Ovary (tissue), 9 donors: ENCODE data around the gene BEST3. TPM values are rescaled to one million over a fixed set of nuclear protein-coding genes. Genes with fewer than 3 reads are reported as not detected.

ENCODE experiments used
- DNase-seq, 5 donors: peaks; one replicate each; pipeline ENCODE4 v3.0.0-alpha.2; 2019 to 2020
- H3K27ac ChIP-seq, 2 donors: fragments of 200-600 bp; one replicate each; pipeline versions ENCODE4 v1.5.1 to v1.8.0; 2019 to 2022
- H3K27me3 ChIP-seq: fragments of 200-600 bp; one replicate; pipeline ENCODE4 v1.8.0; 2022
- H3K36me3 ChIP-seq: fragments of 200-600 bp; sonication (generic); one replicate; pipeline ENCODE4 v1.5.1; 2019
- H3K4me1 ChIP-seq: one replicate; pipeline ENCODE4 v1.8.1; 2013; ENCODE audit warnings: mild to moderate bottlenecking, moderate library complexity; ENCODE audit not compliant: insufficient read depth
- H3K4me3 ChIP-seq: fragments of 200-600 bp; sonication (generic); one replicate; pipeline ENCODE4 v1.5.1; 2017
- H3K9me3 ChIP-seq, 2 donors: fragments of 200-600 bp in 1 of 2; sonication (generic) in 1 of 2; one replicate each; pipeline versions ENCODE4 v1.5.1 to v1.8.1; 2013 to 2019; ENCODE audit warnings: mild to moderate bottlenecking in 1 of 2, moderate library complexity in 1 of 2
- EP300 ChIP-seq: sonication (generic); formaldehyde crosslinking; IDR thresholded peaks from one replicate; pipeline ENCODE4 v1.6.1; 2017; ENCODE audit warnings: antibody characterized with exemption
- POLR2A ChIP-seq: fragments of 450-650 bp; IDR thresholded peaks from one replicate; pipeline ENCODE4 v1.6.1; 2017; ENCODE audit warnings: antibody characterized with exemption, mild to moderate bottlenecking, moderate library complexity
- WGBS, 3 donors: extraction: QIAGEN DNeasy Blood & Tissue Kit in 1 of 3; methylation state at CpG; one replicate each; pipeline versions ENCODE4 v1.1.5 to v1.1.7; 2013 to 2017; 5-methylcytosine and 5-hydroxymethylcytosine counted together
- intact Hi-C, 4 donors: fragments of 100-400 bp; cut with DNase I; formaldehyde crosslinking; loops; one replicate each; pipeline versions ENCODE4 v1.11.0 to v1.15.1; 2022 to 2023
- polyA plus RNA-seq, 2 donors: library from polyadenylated mRNA; stranded (reverse); fragments of 200-250 nt in 1 of 2; fragments of 350-450 nt in 1 of 2; fragmentation: Illumina TruSeq in 1 of 2; extraction: RNeasy Lipid Tissue Mini Kit (QIAGEN cat#74804) in 1 of 2; gene quantifications; one replicate each; pipeline ENCODE4 v1.2.3, GENCODE V29; 2013 to 2014
- total RNA-seq, 7 donors: library from RNA; depleted of rRNA in 2 of 7; stranded (reverse); fragments of >200 nt in 2 of 7; fragmentation: NEBNext Ultra II Directional in 3 of 7; extraction: Animal tissue kit (Norgen Biotek cat#: 25700) in 3 of 7; gene quantifications; one replicate each; pipeline versions ENCODE4 v1.1.0 to v1.2.4, GENCODE V29; 2016 to 2023
- TF ChIP-seq, protein P1 (sequence below), 3 donors: fragments of 450-650 bp in 2 of 3; fragments of 200-600 bp in 1 of 3; IDR thresholded peaks; one replicate each; pipeline versions ENCODE4 v1.5.1 to v1.8.0; 2016 to 2022; ENCODE audit warnings: antibody characterized with exemption in 3 of 3, mild to moderate bottlenecking in 1 of 3
- donor health status: DM: no; HTN: no; CAD: no; lungs with moderate emphysema.
- donor health status: DM: no; HTN: no; CAD: no.
- donor health status: Bipolar disorder and iron deficiency.
- donor health status: DM: yes; HTN: yes; CAD: no.
- donor health status: DM: no; HTN: no; CAD: no.
- donor health status: DM: yes; HTN: yes; CAD: no.

Gene BEST3
- total and polyA plus RNA-seq, 9 donors: 0.10 TPM; not detected in 8

DNA sequence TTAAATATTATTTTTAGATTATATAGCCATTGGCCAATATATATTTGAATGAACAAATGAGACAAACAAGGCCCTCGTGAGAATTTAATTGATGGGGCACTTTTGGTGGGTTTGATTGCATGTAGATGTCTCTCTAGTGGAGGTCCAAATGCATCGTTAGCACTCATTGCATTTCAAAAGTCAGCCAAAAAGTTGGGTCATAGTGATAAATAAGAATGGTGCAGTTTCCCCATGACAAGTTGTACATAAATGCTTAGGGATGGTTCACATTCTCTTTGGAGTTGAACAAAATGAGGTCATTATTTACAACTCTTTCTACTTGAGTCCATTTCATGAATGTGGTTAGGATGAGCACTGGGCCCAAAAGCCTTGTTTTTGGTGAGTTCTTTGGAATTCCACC lies 1.0 kb downstream of the BEST3 start:
- intact Hi-C loops: no loop called here
- 47 to 69% (median 52%) methylated on average over 2 of the region's 2 CpGs for WGBS, 3 donors
- H3K27me3 ChIP-seq: no peaks in the 10 kb centered on the region
- H3K4me1 ChIP-seq: no peaks in the 10 kb centered on the region
- no peaks in the 10 kb centered on the region for H3K9me3 ChIP-seq
- H3K4me3 ChIP-seq: no peak overlapping the region
- no peaks in the 10 kb centered on the region for H3K36me3 ChIP-seq
- TF ChIP-seq EP300 (no peak), POLR2A (no peak)
- TF ChIP-seq, protein P1, sequence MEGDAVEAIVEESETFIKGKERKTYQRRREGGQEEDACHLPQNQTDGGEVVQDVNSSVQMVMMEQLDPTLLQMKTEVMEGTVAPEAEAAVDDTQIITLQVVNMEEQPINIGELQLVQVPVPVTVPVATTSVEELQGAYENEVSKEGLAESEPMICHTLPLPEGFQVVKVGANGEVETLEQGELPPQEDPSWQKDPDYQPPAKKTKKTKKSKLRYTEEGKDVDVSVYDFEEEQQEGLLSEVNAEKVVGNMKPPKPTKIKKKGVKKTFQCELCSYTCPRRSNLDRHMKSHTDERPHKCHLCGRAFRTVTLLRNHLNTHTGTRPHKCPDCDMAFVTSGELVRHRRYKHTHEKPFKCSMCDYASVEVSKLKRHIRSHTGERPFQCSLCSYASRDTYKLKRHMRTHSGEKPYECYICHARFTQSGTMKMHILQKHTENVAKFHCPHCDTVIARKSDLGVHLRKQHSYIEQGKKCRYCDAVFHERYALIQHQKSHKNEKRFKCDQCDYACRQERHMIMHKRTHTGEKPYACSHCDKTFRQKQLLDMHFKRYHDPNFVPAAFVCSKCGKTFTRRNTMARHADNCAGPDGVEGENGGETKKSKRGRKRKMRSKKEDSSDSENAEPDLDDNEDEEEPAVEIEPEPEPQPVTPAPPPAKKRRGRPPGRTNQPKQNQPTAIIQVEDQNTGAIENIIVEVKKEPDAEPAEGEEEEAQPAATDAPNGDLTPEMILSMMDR (IDR thresholded peaks at IDR 0.05): no peak
- no peak for DNase-seq
- H3K27ac ChIP-seq: no peak overlapping the region

- Histone ChIP-seq H3K4me3 (no peak overlapping the region), H3K4me1 (no peaks in the 10 kb centered on the region), H3K36me3 (no peaks in the 10 kb centered on the region), H3K27ac (no peak overlapping the region), H3K9me3 (no peaks in the 10 kb centered on the region), H3K27me3 (no peaks in the 10 kb centered on the region)
- DNase-seq: no peak
- TF ChIP-seq, protein P1 (IDR thresholded peaks at IDR 0.05): no peak
- TF ChIP-seq POLR2A (no peak), EP300 (no peak)
- intact Hi-C loops: no loop called here
- WGBS, 3 donors: 61 to 77% (median 71%) methylated on average over 7 of the region's 7 CpGs
Observed at GRCh38 chr12:69694123-69694522, 5.0 kb downstream of the BEST3 start.

GRCh38 chr12:69689638-69690037 lies 9.5 kb downstream of the BEST3 start:
- 56 to 70% (median 59%) methylated on average over 2 of the region's 2 CpGs for WGBS, 3 donors
- Histone ChIP-seq H3K27me3 (no peaks in the 10 kb centered on the region), H3K4me1 (no peaks in the 10 kb centered on the region), H3K9me3 (no peaks in the 10 kb centered on the region), H3K36me3 (no peaks in the 10 kb centered on the region), H3K27ac (no peak overlapping the region), H3K4me3 (no peak overlapping the region)
- intact Hi-C loops: no loop called here
- TF ChIP-seq, protein P1 (IDR thresholded peaks at IDR 0.05): no peak
- no peak for TF ChIP-seq POLR2A
- no peak for TF ChIP-seq EP300
- no peak for DNase-seq

DNA sequence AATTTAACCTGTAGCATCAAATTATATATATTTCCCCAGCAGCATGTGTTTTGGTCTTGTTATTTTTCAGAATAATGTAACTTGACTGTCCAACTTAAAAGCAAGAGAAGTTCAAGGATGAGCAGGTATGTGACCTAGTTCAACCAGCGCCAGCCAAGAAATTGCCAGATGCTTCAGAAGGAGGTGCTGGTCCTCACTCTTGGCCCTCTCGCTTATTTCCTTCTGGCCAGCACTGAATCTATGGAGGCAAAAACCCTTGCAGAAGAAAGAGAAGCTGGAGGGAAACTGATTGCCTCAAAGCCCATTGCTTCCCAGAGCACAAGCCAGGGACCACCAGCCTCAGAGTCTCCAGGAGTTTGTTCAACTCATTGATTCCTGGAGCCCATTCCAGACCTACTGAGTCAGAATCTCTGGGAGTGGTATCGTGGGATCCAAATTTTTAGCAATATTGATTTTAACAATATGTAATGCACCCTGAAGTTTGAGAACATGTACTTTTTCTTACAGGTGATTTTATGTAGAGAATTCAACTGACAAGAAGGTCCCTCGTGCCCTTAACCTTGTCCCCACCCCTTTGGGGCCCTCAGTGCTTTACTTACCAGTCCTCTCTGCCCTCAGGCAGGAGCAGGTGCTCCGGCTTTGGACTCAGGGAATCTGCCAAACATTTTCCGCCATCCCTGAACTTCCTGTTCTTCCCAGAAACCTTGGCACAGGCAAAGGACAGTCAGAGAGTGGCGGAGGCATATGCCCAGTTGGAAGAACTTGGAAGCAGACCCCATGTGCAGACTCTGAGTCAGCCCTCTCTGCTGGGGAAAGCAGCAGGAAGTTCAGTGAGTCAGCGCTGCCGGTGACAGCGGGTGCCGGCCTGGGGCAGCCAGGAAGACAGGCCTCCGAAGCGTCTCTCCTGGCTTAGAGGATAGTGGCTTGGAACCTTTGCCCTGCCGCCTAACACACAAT lies 10.4 kb downstream of the BEST3 start:
- TF ChIP-seq POLR2A (no peak), EP300 (no peak)
- TF ChIP-seq, protein P1 (IDR thresholded peaks at IDR 0.05): no peak
- intact Hi-C loops: no loop called here
- Histone ChIP-seq H3K9me3 (no peaks in the 10 kb centered on the region), H3K4me3 (no peak overlapping the region), H3K27ac (no peak overlapping the region), H3K27me3 (no peaks in the 10 kb centered on the region), H3K36me3 (no peaks in the 10 kb centered on the region), H3K4me1 (no peaks in the 10 kb centered on the region)
- DNase-seq: peak; percentile 10 to 41 (median 17)
- 38 to 61% (median 58%) methylated on average over 14 of the region's 14 CpGs for WGBS, 3 donors
